Measurements from ENCODE around the gene BTBD2. TPM values are rescaled to one million over a fixed set of nuclear protein-coding genes. Genes with fewer than 3 reads are reported as not detected.

The BTBD2 gene
- total and polyA plus RNA-seq, 2 experiments from 2014 or later: 126 to 155 TPM

DNA sequence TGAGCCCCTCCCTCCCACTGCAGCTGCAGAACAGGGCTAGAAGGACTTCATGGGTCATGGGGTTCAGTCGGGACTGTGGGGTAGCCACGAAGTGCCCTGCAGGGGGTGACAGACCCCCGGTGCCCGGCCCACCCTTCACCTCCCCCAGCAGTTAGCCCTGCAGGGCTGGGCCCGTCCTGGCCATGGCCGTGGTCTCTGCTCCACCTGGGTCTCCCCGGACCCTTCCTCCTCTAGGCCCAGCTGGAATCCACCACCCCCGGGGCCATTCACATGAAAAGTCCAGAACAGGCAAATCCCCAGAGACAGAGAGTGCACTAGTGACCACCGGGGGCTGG lies 18.3 kb upstream of the BTBD2 start:
- Histone ChIP-seq H3K36me3 (no peaks in the 10 kb centered on the region), H3K9me3 (ENCODE audit: low read depth) (no peaks in the 10 kb centered on the region), H3K27me3 (no peaks in the 10 kb centered on the region), H3K4me1 (ENCODE audit: low read depth) (peaks cover 3% of the 10 kb centered on the region), H3K27ac (no peak overlapping the region), H3K4me3 (no peak overlapping the region)
- no peak for DNase-seq (ENCODE audit: low read depth in 1 of 2, low spot score in 1 of 2)
- TF ChIP-seq, protein P1, sequence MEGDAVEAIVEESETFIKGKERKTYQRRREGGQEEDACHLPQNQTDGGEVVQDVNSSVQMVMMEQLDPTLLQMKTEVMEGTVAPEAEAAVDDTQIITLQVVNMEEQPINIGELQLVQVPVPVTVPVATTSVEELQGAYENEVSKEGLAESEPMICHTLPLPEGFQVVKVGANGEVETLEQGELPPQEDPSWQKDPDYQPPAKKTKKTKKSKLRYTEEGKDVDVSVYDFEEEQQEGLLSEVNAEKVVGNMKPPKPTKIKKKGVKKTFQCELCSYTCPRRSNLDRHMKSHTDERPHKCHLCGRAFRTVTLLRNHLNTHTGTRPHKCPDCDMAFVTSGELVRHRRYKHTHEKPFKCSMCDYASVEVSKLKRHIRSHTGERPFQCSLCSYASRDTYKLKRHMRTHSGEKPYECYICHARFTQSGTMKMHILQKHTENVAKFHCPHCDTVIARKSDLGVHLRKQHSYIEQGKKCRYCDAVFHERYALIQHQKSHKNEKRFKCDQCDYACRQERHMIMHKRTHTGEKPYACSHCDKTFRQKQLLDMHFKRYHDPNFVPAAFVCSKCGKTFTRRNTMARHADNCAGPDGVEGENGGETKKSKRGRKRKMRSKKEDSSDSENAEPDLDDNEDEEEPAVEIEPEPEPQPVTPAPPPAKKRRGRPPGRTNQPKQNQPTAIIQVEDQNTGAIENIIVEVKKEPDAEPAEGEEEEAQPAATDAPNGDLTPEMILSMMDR (IDR thresholded peaks at IDR 0.05; ENCODE audit: low read depth, low read length): no peak

DNA sequence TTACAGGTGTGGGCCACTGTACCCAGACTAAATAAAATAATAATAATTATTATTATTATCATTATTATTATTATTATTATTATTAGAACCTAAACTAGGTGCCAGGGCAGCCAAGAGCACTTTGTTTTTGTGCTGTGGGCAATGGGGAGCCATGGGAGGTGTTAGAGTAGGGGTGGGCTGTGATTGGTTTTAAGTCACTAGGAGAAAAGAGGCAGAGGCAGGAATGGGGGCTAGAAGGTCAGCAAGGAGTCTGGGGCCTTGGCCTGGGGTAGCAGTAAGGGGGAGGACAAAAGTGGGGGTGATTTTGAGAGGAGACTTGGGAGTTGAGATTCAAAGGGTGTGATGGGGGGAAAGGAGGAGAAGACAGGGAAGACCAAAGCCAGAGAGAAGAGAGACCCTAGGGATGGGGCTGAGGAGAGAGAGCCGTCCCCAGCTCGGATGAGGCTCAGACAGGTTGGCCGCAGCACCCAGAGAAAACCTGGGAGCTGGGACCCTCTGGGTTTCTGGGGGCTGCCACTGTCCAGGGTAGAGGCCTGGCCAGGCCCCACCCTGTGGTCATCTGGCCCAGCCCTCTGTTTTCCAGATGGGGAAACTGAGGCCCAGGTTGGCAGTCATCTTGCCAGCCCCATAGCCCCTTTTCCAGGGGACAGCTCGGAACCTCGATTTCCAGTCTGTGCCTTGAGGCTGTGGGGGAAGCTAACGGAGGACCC lies 17.8 kb upstream of the BTBD2 start:
- H3K27me3 ChIP-seq: no peaks in the 10 kb centered on the region
- H3K36me3 ChIP-seq: no peaks in the 10 kb centered on the region
- H3K4me3 ChIP-seq: no peak overlapping the region
- TF ChIP-seq, protein P1 (IDR thresholded peaks at IDR 0.05; ENCODE audit: low read depth, low read length): no peak
- peaks cover 3% of the 10 kb centered on the region for H3K4me1 ChIP-seq (ENCODE audit: low read depth)
- H3K27ac ChIP-seq: no peak overlapping the region
- DNase-seq (ENCODE audit: low read depth in 1 of 2, low spot score in 1 of 2): no peak
- H3K9me3 ChIP-seq (ENCODE audit: low read depth): no peaks in the 10 kb centered on the region

- TF ChIP-seq, protein P1 (IDR thresholded peaks at IDR 0.05; ENCODE audit: low read depth, low read length): no peak
- Histone ChIP-seq H3K27ac (no peak overlapping the region), H3K4me1 (ENCODE audit: low read depth) (peaks cover 3% of the 10 kb centered on the region), H3K36me3 (no peaks in the 10 kb centered on the region), H3K27me3 (no peaks in the 10 kb centered on the region), H3K9me3 (ENCODE audit: low read depth) (no peaks in the 10 kb centered on the region), H3K4me3 (no peak overlapping the region)
- DNase-seq (ENCODE audit: low read depth in 1 of 2, low spot score in 1 of 2): peak in 1 of 2 donors; percentile 91
These were observed 16.9 kb upstream of the BTBD2 start for GRCh38 chr19:2032296-2032941.

DNA sequence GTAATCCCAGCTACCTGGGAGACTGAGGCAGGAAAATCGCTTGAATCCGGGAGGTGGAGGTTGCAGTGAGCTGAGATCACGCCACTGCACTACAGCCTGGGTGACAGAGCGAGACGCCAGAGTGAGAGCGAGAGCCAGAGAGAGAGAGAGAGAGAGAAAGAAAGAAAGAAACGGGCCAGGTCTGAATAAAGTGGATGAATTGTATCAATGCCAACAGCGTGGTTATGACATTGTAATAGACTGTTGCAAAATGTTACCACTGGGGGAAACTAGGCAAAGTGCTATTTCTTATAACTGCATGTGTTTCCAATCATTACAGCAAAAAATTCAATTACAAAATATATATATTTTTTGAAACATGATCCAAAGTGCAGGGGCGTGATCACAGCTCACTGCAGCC lies 11.8 kb upstream of the BTBD2 start:
- no peaks in the 10 kb centered on the region for H3K9me3 ChIP-seq (ENCODE audit: low read depth)
- peaks cover 2% of the 10 kb centered on the region for H3K4me1 ChIP-seq (ENCODE audit: low read depth)
- H3K27ac ChIP-seq: no peak overlapping the region
- TF ChIP-seq, protein P1 (IDR thresholded peaks at IDR 0.05; ENCODE audit: low read depth, low read length): no peak
- no peak overlapping the region for H3K4me3 ChIP-seq
- peak in 1 of 2 donors; percentile 89 for DNase-seq (ENCODE audit: low read depth in 1 of 2, low spot score in 1 of 2)
- H3K36me3 ChIP-seq: no peaks in the 10 kb centered on the region
- no peaks in the 10 kb centered on the region for H3K27me3 ChIP-seq

DNA sequence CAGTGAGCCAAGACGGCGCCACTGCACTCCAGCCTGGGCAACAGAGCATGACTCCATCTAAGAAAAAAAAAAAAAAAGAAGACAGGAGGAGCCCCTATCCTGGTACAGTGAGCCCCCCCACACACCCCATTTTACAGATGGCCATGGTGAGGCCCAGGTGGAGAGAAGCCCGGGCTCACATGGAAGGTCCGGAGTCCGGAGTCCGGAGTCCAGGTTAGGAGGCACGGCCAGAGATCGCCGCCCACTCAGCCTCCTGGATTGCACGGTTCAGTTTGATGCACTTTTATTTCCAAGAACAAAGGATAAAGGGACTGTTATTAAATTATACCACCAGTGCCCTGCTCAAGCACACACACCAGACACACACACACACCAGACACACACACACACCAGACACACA lies 11.3 kb upstream of the BTBD2 start:
- Histone ChIP-seq H3K9me3 (ENCODE audit: low read depth) (no peaks in the 10 kb centered on the region), H3K36me3 (no peaks in the 10 kb centered on the region), H3K4me3 (no peak overlapping the region), H3K4me1 (ENCODE audit: low read depth) (no peaks in the 10 kb centered on the region), H3K27me3 (no peaks in the 10 kb centered on the region), H3K27ac (no peak overlapping the region)
- DNase-seq (ENCODE audit: low read depth in 1 of 2, low spot score in 1 of 2): no peak
- TF ChIP-seq, protein P1 (IDR thresholded peaks at IDR 0.05; ENCODE audit: low read depth, low read length): no peak
